ENCODE results near the gene DNAH12.

- TF ChIP-seq, protein P1, sequence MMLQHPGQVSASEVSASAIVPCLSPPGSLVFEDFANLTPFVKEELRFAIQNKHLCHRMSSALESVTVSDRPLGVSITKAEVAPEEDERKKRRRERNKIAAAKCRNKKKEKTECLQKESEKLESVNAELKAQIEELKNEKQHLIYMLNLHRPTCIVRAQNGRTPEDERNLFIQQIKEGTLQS (IDR thresholded peaks at IDR 0.05), result no peak
- no peak for TF ChIP-seq ZNF274 (IDR thresholded peaks at IDR 0.05; ENCODE audit: low read depth, low read length)
- TF ChIP-seq CEBPB (IDR thresholded peaks at IDR 0.05; ENCODE audit: low read depth), result no peak
- TF ChIP-seq CTCF (IDR thresholded peaks at IDR 0.05 in 2 of 3, conservative IDR thresholded peaks at IDR 0.05 in 1 of 3; ENCODE audit: borderline replicate concordance in 1 of 3, insufficient read depth in 1 of 3, low read depth in 2 of 3, low read length in 2 of 3), result no peak
- no peak for TF ChIP-seq EZH2 (IDR thresholded peaks at IDR 0.05)
- no peak for TF ChIP-seq YY1 (IDR thresholded peaks at IDR 0.05; ENCODE audit: extremely low read depth, insufficient replicate concordance, low read depth, low read length)
- TF ChIP-seq POLR2A (IDR thresholded peaks at IDR 0.05; ENCODE audit: borderline replicate concordance, extremely low read depth, insufficient read depth, insufficient read length), result no peak
These were observed 251.8 kb downstream of the DNAH12 start, which contains the start of gene ASB14 for GRCh38 chr3:57292159-57292896.

Measured in HCT116 (cell line).